Adrenal gland (tissue), 5 donors: ENCODE data around the gene OR2C3.

Source experiments
- CTCF ChIP-seq, 6 experiments: fragments of 450-650 bp in 4 of 6; fragments of 200-600 bp in 2 of 6; sonication (generic) in 1 of 6; IDR thresholded peaks; 1 replicate in 5 of 6; 2 replicates in 1 of 6; pipeline versions ENCODE4 v1.5.1 to v1.8.0; 2016 to 2021; ENCODE audit warnings: antibody characterized with exemption in 6 of 6, mild to moderate bottlenecking in 2 of 6, moderate library complexity in 1 of 6
- POLR2A ChIP-seq, 2 donors: fragments of 450-650 bp; IDR thresholded peaks; one replicate each; pipeline ENCODE4 v1.6.1; 2017; ENCODE audit warnings: antibody characterized with exemption in 2 of 2, mild to moderate bottlenecking in 2 of 2, moderate library complexity in 1 of 2
- donor health status: DM: no; HTN: no; CAD: no.

- TF ChIP-seq CTCF (IDR thresholded peaks at IDR 0.05) (no peak), POLR2A (IDR thresholded peaks at IDR 0.05) (no peak)
Measured at GRCh38 chr1:247475793-247476192, 60.4 kb downstream of the OR2C3 start.
